Activated T-cell treated with anti-CD3 and anti-CD28 coated beads for 4 hours (primary cell): ENCODE results near the gene GALNT2.
A peak's percentile ranks its signal among the peaks of the same experiment; 100 is the strongest.

Source experiments
- DNase-seq: peaks from one replicate; pipeline ENCODE4 v3.0.0-alpha.2; 2020

The GALNT2 gene

GRCh38 chr1:230287674-230288315 is 220.8 kb downstream of the GALNT2 start:
- no peak for DNase-seq

- no peak for DNase-seq
These were observed 221.8 kb downstream of the GALNT2 start for GRCh38 chr1:230288641-230289349.

- DNase-seq, result no peak
These were observed 222.3 kb downstream of the GALNT2 start for GRCh38 chr1:230289350-230289644.

GRCh38 chr1:230291731-230292620 is 224.9 kb downstream of the GALNT2 start:
- no peak for DNase-seq

DNA sequence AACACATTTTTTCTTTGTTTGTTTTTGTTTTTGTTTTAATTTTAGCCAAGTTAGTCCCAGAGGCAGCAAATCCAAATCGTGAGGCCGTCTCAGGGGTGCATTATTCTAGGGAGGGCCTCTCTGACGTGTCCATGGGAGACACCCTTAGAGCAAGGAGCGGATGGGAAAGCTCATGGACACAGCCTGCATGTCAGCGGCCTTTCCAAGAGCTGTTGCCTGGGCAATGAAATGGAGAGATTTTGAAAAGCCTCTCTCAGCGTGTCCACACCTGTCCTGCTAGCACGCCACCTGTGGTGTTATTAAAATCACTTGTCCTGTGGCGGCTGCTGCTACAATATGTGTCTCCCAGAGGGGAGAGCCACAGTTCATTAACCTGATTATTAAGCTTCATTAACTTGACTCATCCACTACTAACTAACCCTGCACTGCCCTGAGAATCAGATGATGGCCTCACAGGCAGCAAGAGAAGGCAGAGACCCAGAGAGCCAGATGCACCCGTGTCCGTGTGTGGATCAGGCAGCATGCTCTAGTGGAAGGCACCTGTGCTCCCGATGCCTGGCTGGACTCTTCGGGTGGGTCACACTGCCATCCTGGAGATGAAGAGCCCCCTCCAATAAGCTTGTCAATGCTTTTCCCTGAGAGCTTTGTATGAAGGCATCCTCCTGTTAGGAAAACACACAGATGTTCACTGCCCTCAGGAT is 225.8 kb downstream of the GALNT2 start:
- no peak for DNase-seq

DNA sequence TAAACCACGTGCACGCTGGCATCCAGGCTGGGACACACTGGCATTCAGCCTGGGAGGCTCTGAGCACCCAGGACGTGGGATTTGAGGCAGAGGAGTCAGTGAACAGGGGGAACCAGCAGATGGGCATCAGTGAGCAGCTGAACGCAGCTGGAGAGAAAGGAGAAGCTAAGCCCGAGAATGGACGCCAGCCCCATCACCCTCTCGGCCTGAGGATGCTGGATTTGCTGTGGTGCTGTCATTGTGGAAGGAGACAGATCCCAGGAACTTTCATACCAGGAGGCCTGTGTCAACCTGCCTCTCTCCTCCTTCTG is 226.3 kb downstream of the GALNT2 start:
- DNase-seq, result no peak

DNA sequence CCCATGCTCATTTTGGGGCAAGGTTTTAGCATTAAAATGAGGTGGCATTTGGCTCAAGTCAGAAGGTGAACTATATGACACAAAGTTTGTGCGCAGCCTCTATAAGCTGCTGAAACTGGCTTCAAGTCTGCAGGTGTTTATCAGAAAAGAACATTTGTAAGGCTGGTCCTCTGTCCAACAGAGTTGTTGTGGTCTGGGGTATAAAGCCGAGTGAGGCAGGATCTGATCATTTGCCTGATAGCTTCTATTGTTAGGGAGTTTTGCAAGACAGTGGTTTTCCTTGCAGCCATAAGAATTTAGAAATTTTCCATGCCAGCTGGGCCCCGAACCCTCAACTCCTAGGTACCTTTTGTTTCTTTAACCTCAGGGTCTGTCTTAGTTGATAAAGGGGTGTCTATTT is 228.3 kb downstream of the GALNT2 start:
- no peak for DNase-seq

- no peak for DNase-seq
These were observed 232.4 kb downstream of the GALNT2 start for GRCh38 chr1:230299191-230300006.

DNA sequence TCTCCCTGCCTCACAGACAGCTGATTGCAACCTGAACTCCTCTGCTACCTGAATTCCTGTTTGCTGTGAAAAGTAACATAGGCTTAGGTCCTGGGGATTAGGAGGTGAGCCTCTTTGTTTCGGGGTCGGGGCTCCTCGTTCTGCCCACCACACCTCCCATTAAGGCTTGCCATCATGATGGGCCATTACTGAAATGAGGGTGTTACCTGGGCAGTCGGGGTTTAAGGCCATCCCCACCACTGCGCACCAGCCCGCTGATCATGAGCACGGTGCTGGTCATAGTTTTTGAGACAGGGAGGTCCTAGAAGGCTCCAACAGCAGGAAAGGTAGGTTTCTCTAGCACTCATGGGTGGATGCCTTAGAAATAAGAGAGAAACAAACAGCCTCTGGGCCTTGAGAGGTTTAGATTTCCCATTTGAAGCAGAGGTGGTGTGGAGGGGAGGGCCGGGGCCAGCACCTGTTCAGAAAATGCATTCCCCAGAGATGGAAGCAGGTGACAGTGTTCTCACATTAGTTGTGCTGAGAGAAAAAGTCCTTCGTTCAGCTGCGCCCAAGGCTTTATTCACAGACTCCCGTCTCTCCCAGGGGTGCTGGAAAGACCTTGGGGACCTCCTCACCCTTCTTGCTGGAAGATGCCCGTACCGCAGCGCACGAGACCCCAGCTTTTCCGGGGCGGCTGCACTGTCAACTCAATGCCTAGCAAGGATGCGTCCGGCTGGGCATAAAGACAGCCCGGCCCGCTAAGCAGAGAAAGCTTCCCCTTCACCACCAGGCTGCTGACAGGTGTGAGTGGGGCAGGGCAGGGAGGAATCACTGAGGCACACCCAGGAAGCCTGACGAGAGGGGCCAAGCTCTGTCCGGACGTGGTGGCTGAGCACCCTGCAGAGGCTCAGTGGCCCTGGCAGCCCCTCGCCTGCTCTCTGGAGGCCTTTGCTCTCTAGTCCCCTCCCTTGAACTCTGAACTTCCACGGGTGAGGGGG is 233.6 kb downstream of the GALNT2 start:
- no peak for DNase-seq

- DNase-seq, result no peak
These were observed 234.3 kb downstream of the GALNT2 start for GRCh38 chr1:230301322-230301721.

DNA sequence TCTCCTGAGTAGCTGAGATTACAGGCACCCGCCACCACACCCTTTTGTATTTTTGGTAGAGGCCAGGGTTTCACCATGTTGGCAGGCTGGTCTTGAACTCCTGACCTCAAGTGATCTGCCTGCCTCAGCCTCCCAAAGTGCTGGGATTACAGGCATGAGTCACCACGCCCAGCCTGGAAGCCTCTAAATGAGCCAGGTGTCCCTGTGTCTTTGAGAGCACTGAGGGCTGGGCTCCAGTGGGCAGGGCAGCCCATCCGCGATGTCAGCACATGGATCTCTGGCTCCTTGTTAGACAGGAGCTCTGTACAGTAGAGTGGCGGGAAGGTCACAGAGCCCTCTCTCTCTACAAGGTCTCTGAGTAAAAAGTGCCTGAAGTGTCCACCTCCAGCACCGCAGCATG is 234.8 kb downstream of the GALNT2 start:
- DNase-seq, result no peak

- no peak for DNase-seq
These were observed 236.0 kb downstream of the GALNT2 start for GRCh38 chr1:230303069-230303468.

DNA sequence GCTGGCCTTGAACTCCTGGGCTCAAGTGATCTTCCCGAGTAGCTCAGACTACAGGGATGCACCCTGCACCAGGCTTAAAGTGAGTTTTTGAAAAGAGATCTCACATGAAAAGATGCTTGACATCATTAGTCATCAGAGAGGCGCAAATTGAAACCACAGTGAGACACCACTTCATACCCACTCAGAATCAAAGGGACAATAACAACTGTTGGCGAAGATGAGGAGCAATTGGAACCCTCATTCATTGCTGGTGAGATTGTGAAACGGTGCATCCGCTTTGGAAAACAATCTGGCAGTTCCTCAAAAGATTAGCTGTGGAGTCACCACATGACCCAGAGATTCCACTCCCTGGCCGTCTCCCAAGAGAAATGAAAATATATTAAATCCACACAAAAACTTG is 236.8 kb downstream of the GALNT2 start:
- DNase-seq, result no peak

DNA sequence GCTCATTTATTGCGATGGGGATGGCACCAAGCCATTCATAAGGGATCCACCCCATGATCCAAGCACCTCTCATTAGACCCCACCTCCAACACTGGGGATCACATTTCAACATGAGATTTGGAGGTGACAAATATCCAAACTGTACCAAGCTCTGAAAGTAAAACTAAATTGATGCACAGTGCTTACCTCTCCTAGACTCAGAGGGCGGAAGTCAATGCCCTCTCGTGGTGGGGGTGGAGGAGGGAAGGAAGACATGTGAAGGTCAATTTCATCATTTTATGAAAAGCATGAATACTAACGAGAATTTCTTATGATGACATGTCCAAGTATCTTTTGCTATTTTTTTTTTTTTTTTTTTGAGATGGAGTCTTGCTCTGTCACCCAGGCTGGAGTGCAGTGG is 239.1 kb downstream of the GALNT2 start:
- DNase-seq, result no peak

DNA sequence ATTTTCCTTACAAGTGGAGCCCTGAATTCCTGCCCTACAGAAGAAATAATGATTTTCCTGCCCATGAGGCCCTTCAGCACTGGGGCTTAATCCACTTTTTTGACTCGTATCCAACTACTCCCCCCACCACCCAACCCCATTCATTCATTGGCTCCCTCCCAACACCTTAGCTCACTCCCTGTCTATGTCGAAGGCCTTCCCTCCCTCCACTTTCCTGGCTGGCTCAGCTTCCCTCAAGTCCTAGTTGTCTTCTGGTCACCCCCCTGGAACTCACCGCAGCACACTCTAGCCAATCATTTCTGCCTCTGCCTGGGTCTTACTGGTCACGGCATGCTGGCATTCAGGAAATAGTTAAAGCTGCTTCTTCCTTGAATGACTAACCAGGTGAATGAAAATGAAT is 240.2 kb downstream of the GALNT2 start:
- DNase-seq, result no peak

- DNase-seq, result no peak
These were observed 241.0 kb downstream of the GALNT2 start for GRCh38 chr1:230308039-230308438.

DNA sequence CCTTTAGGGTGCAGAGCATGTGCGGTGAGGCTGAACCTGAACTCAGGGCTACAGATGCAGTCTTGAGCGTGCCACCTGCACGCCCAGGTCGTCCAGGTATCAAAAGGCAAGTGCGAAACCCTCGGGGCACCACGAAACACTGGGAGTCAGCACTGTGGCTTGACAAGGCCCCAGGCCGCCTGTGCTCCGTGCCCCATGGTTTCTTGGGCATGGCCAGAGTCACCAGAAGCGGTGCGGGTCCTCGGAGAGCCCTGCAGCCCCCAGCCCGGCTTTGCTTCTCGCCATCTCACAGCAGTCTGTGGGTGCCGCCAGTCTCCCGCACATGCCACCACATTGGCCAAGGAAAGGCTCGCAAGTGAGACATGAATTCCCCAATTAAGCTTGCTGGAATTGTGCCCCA is 241.8 kb downstream of the GALNT2 start:
- no peak for DNase-seq

DNA sequence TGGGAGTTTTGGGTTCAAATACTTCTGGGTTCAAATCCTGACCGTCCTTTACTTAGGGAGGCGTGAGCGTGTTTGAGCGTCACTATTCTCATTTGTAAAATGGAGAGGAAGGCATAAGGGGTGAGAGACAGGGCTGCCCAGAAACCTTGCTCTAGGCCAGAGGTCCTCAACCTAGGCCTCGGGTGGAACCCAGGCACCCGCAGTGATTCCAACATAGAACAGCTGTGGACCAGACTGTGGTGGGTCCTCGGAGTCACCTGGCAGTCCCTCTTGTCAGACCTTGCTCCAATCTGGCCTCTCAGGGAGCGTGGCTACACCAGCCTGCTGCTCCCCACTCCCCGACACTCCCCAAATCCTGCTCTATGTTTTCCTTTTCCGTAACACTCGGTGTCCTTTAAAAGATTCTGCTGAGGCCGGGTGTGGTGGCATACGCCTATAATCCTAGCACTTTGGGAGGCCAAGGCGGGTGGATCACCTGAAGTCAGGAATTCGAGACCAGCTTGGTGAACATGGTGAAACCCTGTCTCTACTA is 242.7 kb downstream of the GALNT2 start:
- DNase-seq, result no peak

- peak; percentile 46 for DNase-seq
These were observed 243.5 kb downstream of the GALNT2 start for GRCh38 chr1:230310381-230311163.

GRCh38 chr1:230312676-230313075 is 245.6 kb downstream of the GALNT2 start:
- DNase-seq, result no peak
